Measurements from ENCODE around the gene TTC7B.
"Not testable (repeated sequence)": the region's sequence is repeated elsewhere in the genome, so short reads cannot be mapped to it uniquely, and the experiment has no call there.

TTC7B gene, protein sequence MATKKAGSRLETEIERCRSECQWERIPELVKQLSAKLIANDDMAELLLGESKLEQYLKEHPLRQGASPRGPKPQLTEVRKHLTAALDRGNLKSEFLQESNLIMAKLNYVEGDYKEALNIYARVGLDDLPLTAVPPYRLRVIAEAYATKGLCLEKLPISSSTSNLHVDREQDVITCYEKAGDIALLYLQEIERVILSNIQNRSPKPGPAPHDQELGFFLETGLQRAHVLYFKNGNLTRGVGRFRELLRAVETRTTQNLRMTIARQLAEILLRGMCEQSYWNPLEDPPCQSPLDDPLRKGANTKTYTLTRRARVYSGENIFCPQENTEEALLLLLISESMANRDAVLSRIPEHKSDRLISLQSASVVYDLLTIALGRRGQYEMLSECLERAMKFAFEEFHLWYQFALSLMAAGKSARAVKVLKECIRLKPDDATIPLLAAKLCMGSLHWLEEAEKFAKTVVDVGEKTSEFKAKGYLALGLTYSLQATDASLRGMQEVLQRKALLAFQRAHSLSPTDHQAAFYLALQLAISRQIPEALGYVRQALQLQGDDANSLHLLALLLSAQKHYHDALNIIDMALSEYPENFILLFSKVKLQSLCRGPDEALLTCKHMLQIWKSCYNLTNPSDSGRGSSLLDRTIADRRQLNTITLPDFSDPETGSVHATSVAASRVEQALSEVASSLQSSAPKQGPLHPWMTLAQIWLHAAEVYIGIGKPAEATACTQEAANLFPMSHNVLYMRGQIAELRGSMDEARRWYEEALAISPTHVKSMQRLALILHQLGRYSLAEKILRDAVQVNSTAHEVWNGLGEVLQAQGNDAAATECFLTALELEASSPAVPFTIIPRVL

DNA sequence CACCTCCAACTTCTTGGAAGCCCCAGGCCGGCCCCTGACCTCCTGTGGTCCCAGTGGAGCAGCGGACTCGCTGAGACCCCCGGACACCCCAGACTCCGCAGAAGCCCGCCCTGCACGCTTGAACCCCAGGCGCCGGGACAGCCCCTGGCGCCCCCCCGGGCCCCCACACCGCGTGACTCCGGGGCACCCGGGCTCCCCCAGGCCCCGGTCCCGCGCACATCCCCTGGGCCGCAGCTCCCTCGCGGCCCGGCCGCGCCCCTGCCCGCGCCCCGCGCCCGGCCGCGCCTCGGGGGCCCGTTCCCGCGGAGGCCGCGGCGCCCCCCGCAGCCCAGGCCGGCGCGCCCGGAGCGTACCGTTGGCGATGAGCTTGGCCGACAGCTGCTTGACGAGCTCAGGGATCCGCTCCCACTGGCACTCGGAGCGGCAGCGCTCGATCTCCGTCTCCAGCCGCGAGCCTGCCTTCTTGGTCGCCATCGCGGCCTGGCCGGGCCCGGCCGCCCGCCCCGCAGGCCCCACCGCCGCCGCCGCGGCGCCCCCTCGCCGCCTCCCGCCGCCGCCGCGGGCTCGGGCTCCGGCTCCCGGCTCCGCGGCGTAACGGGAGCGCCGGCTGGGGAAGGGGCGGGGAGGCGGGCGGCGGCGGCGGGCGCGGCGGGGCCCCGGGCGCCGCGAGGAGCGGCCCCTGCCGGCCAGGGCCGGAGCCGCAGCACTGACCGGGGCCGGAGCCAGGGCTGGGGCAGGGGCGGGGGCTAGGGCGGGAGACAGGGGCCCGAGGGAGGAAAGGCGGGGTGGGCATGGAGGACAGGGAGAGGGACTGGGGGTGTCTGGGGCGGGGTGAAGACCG is at the start of gene TTC7B:
Gene TTC7B (minus strand): TSS at position 609 of the 841 bp plus-strand sequence. CDS start 135 bp downstream, at position 474.
- DNase-seq (ENCODE audit: low read depth in 2 of 2), result peak in 1 of 2 donors; percentile 18

DNA sequence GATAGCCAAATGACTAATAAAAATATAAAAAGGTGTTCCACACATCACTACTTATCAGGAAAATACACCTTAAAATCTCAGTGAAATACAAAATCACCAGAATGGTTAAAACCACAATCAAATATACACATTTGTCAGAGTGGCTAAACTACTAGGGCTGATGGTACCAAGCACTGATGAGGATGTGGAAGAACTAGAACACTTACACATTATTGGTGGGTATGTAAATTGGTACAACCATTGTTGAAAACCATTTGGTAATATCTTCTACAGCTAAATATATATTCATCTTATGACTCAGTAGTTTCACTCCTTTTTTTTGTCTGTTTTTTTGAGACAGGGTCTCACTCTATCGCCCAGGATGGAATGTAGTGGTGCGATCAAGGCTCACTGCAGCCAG is 48.5 kb upstream of the TTC7B start:
- no peak for DNase-seq (ENCODE audit: low read depth in 2 of 2)

DNA sequence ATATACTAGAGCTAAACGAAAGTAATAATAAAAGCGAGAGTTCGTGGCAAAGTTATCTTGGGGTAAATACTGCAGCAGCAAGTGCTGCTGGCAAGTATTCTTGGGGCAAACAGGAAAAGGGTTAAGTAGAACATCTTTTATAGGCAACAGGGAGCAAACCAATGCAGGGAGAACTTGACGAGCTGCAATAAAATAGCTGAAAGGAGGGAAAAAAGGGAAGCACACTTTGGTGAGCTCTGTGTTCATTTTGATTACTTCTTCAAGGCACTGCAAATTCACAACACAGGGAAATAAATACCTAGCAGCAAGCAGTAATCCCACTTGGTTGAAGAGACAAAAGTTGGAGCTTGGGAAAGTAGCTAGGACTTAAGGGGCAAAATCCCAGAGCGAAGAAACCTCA is 42.3 kb upstream of the TTC7B start:
- DNase-seq (ENCODE audit: low read depth in 2 of 2), result no peak

DNA sequence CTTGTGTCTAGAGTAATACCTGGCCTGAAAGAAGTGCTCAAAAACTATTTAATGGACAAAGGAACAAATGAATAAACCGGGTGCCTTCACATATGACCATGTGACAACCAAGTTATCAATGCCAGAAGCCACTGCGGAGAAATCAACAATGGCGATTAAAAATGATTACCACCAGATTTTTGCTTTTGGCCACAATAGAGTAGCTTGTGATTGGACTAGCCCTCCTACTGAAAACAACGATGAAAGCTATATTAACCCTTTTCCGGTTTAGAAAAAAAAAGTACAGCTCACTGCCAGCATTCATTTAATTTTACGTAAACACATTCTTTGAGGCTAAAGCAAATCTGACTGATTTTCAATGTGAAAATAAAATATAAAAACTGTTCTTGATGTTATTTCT is 41.6 kb upstream of the TTC7B start:
- no peak for DNase-seq (ENCODE audit: low read depth in 2 of 2)

DNA sequence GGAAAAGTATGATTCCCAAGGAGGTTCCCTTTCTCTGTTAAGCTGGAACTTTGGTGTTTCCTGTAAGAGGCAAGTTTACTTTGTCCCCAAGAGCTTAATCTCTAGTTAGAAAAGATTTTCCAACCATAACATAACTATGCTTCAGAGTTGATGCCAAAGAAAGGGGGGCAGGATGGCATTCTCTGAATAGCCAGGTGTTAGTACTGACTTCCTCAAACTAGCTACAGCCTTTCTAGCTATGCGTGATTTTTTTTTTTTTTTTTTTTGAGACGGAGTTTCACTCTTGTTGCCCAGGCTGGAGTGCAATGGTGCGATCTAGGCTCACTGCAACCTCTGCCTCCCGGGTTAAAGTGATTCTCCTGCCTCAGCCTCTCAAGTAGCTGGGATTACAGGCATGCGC is 39.9 kb upstream of the TTC7B start:
- not testable (repeated sequence) for DNase-seq (ENCODE audit: low read depth in 2 of 2)

DNA sequence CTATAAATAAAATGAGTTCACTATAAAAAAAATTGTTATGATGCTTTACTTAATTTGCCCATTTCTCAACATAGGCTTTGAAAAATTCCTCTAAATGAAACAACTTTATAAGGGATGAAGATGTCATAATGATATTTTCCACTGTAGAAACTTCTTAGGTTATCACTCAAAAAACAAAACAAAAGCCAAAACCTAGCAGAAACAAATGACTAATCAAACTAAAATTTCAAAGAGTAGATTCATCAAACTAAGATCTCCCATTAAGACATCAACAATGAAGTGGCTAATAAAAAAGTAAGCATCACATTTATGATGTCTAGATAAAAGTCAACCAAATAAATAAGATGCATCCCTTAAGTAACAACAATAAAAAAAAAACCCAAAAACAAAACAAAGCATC is 36.9 kb upstream of the TTC7B start:
- DNase-seq (ENCODE audit: low read depth in 2 of 2), result no peak

DNA sequence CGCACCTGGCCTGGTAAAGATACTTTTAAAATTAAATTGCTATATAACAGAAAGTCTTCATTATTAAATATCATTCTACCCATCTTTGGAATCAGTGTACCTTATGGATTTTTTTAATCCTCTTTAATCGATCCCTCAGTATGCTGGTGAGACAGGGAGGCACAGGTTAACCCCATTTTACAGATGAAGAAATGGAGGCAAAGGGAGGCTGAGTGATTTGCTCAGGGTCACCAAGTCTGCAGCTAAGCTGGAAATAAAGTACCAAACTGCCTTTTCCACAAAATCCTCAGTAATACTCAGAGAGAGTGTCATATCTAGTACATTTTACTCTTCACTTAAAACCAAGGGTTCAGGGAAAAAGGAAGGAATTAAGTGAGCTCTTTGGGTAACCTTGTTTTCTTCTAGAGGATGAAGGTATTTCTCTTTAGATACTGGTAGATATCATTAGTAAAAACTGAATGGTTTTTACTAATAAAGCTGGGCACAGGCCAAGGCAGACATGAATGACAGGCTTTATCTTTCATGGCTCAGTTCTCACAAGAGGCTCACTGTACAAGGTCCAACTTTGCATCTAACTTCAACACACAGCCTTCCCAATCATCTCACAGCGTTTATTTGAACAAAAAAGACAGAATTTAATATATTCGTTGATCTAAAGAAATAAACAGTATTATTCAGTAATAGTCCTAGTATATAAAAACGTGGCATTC is 35.3 kb upstream of the TTC7B start:
- DNase-seq (ENCODE audit: low read depth in 2 of 2), result no peak

DNA sequence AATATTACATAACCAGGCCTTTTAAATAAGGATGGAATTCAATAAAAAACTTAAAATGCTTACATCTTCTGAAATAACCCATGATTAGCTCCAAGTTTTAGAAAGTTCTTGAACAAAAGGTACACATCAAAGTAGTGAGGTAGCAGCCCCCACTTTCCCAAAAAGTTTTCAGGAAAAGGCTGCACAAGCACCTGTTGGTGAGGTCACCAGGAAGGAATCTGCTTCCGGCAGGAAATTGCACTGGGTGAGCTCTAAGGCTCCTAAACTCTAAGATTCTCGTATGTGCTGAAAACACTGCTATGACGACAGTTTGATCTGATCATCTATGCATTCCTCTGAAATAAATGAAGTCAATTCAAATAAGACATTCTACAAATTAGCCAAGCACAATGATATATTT is 34.3 kb upstream of the TTC7B start:
- no peak for DNase-seq (ENCODE audit: low read depth in 2 of 2)

DNA sequence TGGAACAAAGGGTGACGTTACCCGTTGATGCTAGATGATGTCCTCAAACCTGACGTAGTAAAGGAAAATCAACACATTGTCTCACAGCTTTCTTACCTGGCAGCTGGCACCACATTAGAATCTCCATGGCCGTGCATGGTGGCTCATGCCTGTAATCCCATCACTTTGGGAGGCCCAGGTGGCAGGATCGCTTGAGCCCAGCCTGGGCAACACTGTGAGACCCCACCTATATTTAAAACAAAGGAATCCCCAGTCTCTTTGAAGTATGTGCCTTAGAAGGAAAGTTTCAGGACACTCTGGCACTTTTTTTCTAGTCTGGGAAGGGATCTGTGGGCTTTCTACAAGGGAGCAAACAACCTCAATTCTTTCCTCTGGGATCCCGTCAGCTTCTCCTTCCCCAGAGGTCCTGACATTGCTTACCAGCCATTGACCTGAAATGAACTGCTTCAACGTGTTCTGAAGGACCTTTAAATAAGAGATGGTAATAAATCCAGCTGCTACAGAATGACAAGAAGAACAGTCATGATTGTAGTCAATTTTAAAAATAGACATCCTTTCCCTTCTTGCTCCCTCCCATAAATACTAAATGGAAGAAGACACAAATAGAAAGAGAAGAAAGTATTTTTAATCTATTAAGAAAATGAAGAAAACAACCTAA is 33.7 kb upstream of the TTC7B start:
- no peak for DNase-seq (ENCODE audit: low read depth in 2 of 2)

DNA sequence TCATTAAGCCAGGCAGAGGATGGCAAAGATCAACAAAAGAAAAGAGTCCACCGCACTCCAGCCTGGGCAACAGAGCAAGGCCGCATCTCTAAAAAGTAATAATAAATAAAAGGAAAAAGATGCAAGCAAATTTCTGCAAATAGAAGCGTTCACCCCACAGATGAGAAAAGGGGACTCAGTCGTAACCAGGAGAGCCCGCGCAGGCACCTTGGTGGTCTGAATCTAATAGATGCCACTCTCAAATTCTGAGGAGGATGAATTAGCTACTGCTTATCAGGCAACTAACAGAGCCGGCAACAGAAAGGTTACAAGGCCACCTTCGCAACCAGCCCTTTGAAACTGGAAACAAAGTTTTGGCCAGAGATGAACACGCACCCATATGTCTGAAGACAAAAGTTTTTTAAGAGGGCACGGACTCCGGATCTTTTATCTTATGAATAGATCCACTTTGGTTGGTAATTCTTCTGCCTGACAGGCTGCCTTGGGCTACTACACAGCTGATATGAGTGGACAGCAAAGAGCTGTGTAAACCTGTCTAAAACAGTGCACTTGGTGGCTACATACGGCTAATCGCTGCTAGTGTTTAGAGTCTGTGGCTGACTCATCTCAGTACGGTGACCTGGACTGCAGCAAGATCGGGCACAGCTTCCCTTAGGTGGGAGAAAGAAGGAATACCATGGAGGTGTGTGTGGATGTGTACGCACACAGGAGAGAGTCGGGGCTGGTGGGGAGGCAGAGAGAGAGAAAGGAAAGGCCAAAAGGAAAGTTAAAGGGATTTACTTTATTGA is 32.9 kb upstream of the TTC7B start:
- no peak for DNase-seq (ENCODE audit: low read depth in 2 of 2)

DNA sequence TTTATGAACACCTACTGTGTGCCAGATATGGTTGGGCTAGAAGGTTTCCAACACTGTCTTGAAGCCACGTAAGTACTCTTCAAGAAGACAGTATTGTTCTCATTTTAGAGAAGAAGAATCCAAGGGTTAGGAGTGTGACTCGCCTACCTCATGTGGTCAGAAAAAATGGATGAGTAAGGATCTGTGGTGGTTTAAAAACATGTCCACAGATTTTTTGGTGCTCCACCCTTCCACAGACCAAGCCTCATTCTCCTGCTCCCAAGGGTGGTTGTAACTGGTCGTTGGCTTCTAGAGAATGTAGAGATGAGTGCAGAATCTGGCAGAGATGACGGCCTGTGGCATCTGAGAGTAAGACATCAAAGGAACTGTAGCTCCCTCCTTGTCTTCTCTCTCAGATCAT is 30.3 kb upstream of the TTC7B start:
- no peak for DNase-seq (ENCODE audit: low read depth in 2 of 2)

DNA sequence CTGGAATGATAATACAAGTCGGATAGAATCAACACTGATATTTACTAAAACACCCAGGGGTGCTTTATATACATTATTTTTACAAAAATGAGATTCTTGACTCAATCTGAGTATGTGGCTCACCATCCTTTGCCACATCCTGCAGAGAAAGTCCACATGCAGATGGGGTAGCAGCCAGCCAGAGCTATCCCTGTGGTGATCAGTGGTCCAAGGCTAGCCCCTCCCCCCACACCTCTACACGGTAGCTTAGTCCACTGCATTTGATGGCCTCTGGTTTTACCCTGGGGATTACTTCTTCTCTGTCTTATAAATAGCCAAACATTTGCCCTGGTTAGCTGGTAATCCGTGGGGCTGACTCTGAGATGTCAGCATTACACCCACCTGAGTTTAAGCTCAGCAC is 28.1 kb upstream of the TTC7B start:
- DNase-seq (ENCODE audit: low read depth in 2 of 2), result no peak

DNA sequence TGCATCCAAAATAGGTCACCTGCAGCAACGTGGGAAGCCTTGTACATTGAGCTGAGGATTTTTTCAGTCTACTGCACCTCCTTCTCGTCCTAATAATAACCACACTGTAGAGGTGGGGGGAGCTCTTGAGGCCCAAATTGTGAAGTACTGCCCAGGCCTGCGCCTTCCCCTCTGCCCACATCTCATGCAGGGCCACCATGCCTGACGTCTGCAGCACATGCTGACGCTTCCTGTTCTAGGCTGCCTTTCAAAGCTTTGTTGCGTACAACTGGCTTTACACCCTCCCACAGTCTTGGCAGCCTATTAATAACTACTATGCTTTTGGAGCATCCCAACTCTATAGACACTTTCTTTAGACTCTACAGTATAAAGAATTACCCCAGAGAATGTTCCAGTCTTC is 26.5 kb upstream of the TTC7B start:
- DNase-seq (ENCODE audit: low read depth in 2 of 2), result no peak

DNA sequence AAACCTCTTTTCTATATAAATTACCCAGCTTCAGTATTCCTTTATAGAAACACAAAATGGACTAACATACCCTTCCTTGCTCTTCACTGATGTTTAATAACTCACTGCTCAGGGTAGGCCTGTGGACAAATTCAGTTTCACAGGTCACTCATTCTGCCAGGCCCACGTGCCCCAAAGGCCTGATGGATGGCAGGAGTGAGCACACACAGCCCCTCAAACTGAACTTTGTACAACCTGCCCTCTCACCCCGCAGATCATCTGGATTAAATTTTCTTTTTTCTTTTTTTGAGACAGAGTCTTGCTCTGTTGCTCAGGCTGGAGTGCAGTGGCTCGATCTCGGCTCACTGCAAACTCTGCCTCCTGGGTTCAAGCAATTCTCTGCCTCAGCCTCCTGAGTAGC is 24.4 kb upstream of the TTC7B start:
- not testable (repeated sequence) for DNase-seq (ENCODE audit: low read depth in 2 of 2)

DNA sequence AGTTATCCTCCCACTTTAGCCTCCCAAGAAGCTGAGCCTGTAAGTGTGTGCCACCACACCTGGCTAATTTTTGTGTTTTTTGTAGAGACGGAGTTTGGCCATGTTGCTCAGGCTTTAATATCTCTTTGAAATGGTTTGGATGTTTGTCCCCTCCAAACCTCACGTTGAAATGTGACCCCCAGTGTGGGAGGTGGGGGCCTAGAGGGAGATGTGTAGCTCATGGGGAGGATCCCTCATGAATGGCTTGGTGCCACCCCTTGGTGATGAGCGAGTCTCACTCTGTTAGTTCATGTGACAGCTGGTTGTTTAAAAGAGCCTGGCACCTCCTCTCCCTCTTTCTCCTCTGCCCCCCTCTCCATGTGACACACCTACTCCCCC is 23.6 kb upstream of the TTC7B start:
- DNase-seq (ENCODE audit: low read depth in 2 of 2), result no peak

DNA sequence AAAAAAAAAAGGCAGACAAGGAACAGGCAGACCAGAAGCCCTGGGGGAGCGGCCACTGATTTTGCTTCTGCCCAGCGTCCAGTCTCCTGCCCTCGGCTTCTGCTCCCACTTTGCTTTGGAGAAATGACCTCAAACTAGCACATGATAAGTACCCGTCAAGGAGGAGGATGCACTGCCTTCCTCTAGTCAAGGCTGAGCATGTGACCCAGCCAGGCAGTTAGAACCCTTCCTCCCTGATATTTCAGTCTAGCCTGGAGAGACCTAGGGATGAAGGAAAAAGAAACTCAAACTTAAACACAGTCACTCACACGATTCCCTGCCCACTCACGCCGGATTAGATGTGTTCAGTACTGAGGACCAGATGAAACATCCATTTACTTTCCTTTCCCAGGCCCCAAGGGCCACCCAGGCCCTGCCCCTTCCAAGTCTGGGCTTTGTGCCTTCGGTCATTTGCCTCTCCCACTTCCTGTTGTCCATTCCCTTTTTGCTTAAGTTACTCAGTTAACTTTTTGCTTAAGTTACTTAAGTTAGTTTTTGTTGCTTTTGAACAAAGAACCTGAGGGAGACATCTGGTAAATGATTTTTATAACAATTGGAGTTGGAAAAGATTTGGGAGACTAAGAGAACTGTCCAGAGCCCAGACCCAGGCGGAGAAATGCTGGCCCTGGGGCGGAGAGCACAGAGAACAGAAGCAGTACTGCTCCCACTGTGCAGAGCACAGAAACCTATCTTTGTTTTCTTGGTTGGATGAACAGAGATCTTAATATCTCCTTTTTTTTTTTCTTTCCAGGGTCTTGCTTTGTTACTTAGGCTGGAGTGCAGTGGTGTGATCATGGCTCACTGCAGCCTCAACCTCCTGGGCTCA is 23.0 kb upstream of the TTC7B start:
- DNase-seq (ENCODE audit: low read depth in 2 of 2), result no peak

DNA sequence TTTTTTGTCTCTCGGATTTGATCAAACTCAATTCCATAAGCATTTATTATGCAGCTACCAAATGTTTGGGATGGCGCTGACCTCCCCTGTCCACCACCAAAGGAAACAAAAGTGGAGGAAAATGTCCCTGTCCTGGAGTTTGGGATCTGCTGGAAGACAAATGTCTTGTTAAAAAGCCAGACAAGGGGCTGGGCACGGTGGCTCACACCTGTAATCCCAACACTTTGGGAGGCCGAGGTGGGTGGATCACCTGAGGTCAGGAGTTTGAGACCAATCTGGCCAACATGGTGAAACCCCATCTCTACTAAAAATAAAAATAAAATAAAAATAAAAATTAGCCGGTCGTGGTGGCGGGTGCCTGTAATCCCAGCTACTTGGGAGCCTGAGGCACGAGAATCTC is 22.3 kb upstream of the TTC7B start:
- not testable (repeated sequence) for DNase-seq (ENCODE audit: low read depth in 2 of 2)

DNA sequence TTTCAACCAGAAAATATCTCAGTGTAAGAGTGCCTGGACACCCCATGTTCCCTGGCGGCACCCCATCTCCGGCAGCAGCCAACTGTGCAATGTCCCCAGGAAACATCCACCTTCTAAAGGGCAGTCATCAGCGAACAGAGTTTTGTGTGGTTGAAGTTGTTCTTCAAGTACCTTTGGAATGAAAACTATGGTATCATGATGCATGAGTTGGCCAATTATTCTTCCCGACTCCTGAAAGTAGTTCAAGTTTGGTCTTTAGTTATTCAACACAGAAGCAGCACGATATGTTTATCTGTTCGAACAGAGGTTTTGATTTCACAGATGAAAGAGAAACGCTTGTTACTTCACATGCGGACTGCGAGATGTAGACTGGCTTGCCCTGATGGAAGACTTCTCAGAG is 21.1 kb upstream of the TTC7B start:
- no peak for DNase-seq (ENCODE audit: low read depth in 2 of 2)

DNA sequence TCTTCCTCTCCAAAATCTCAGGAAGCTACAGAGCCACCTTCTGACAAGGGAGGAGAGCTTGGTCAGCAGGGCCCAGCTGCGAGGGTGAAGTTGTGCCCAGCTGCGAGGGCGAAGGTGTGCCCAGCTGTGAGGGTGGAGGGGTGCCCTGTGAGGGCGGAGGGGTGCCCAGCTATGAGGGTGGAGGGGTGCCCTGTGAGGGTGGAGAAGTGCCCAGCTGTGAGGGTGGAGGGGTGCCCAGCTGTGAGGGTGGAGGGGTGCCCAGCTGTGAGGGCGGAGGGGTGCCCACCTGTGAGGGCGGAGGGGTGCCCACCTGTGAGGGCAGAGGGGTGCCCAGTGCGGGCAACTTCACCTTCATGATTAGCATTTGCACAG is 20.4 kb upstream of the TTC7B start:
- no peak for DNase-seq (ENCODE audit: low read depth in 2 of 2)

All from stimulated activated CD4-positive, alpha-beta T cell treated with anti-CD3 and anti-CD28 coated beads, Interleukin-4, amount 100 ng/mL, for 48 hours (primary cell).